ELR (cell line): Measurements from ENCODE around the gene ESRRA.
A peak's percentile ranks its signal among the peaks of the same experiment; 100 is the strongest.

Experiments used
- DNase-seq: peaks from one replicate; pipeline ENCODE4 v3.0.0-alpha.2; 2015; ENCODE audit warnings: low read depth

Gene ESRRA

GRCh38 chr11:64333556-64333955, 28.2 kb downstream of the ESRRA start:
- no peak for DNase-seq

GRCh38 chr11:64334764-64335735, 29.7 kb downstream of the ESRRA start:
- peak; percentile 99 for DNase-seq

- no peak for DNase-seq
These were observed 32.4 kb downstream of the ESRRA start for GRCh38 chr11:64337538-64338249.

- DNase-seq, result no peak
These were observed 33.4 kb downstream of the ESRRA start for GRCh38 chr11:64338716-64339115.

GRCh38 chr11:64339286-64339685, 34.0 kb downstream of the ESRRA start:
- no peak for DNase-seq

- DNase-seq, result no peak
These were observed 34.6 kb downstream of the ESRRA start, which contains the start of gene CCDC88B for GRCh38 chr11:64339754-64340408. CCDC88B (plus strand) TSS chr11:64340204; CDS start chr11:64340267, 63 bp downstream.

GRCh38 chr11:64340671-64341335, 35.5 kb downstream of the ESRRA start:
- DNase-seq, result no peak

- no peak for DNase-seq
These were observed 36.1 kb downstream of the ESRRA start for GRCh38 chr11:64341429-64341828.

- DNase-seq, result peak; percentile 89
These were observed 36.8 kb downstream of the ESRRA start for GRCh38 chr11:64341851-64342791.

GRCh38 chr11:64342869-64343745, 37.8 kb downstream of the ESRRA start:
- DNase-seq, result no peak

GRCh38 chr11:64343767-64344559, 38.6 kb downstream of the ESRRA start:
- DNase-seq, result peak; percentile 26

GRCh38 chr11:64344787-64345186, 39.5 kb downstream of the ESRRA start:
- DNase-seq, result no peak

GRCh38 chr11:64347193-64347867, 42.0 kb downstream of the ESRRA start:
- peak; percentile 19 for DNase-seq

GRCh38 chr11:64348383-64349024, 43.2 kb downstream of the ESRRA start:
- DNase-seq, result no peak

- no peak for DNase-seq
These were observed 43.7 kb downstream of the ESRRA start for GRCh38 chr11:64349025-64349387.

- DNase-seq, result no peak
These were observed 44.1 kb downstream of the ESRRA start for GRCh38 chr11:64349404-64349803.

GRCh38 chr11:64351136-64351631, 45.9 kb downstream of the ESRRA start:
- DNase-seq, result no peak
